ENCODE results near the gene GPLD1.

The GPLD1 gene

DNA sequence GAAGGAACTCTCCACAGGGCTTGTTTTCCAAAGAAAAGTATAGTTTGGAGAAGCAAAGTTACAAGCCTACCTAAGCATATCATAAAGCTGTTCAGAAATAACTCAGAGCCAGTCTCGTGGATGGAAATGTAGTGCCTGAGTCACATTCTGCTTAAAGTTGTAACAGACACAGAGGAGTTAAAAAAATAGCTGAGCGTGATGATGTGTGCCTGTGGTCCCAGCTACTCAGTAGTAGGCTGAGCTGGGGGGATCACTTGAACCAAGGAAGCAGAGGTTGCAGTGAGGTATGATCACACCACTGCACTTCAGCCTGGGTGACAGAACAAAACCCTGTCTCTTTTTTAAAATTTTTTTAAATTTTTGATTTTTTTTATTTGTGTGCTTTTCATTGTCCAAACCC, 12.0 kb upstream of the GPLD1 start:
- ATAC-seq = no peak
- TF ChIP-seq GLIS3 (CRISPR knock-in tag; IDR thresholded peaks at IDR 0.05) (no peak), BACH2 (CRISPR knock-in tag; IDR thresholded peaks at IDR 0.05; ENCODE audit: borderline replicate concordance) (no peak), ZFP30 (CRISPR knock-in tag; IDR thresholded peaks at IDR 0.05) (no peak), CSDC2 (CRISPR knock-in tag; IDR thresholded peaks at IDR 0.05) (no peak), ZC3H10 (CRISPR knock-in tag; IDR thresholded peaks at IDR 0.05) (no peak), SNAI2 (CRISPR knock-in tag; IDR thresholded peaks at IDR 0.05) (no peak), ESRRG (CRISPR knock-in tag; IDR thresholded peaks at IDR 0.05) (no peak), OSR1 (CRISPR knock-in tag; IDR thresholded peaks at IDR 0.05) (no peak), ZNF70 (CRISPR knock-in tag; IDR thresholded peaks at IDR 0.05) (no peak), ZFP3 (CRISPR knock-in tag; IDR thresholded peaks at IDR 0.05) (no peak), ZNF8 (CRISPR knock-in tag; IDR thresholded peaks at IDR 0.05) (no peak), RARB (CRISPR knock-in tag; IDR thresholded peaks at IDR 0.05) (no peak), ISL1 (CRISPR knock-in tag; IDR thresholded peaks at IDR 0.05) (no peak), TOX (CRISPR knock-in tag; IDR thresholded peaks at IDR 0.05; ENCODE audit: borderline replicate concordance) (no peak)
- TF ChIP-seq, protein P1, sequence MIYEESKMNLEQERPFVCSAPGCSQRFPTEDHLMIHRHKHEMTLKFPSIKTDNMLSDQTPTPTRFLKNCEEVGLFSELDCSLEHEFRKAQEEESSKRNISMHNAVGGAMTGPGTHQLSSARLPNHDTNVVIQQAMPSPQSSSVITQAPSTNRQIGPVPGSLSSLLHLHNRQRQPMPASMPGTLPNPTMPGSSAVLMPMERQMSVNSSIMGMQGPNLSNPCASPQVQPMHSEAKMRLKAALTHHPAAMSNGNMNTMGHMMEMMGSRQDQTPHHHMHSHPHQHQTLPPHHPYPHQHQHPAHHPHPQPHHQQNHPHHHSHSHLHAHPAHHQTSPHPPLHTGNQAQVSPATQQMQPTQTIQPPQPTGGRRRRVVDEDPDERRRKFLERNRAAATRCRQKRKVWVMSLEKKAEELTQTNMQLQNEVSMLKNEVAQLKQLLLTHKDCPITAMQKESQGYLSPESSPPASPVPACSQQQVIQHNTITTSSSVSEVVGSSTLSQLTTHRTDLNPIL (CRISPR knock-in tag; IDR thresholded peaks at IDR 0.05; ENCODE audit: low read depth) = no peak
- TF ChIP-seq, protein P2, sequence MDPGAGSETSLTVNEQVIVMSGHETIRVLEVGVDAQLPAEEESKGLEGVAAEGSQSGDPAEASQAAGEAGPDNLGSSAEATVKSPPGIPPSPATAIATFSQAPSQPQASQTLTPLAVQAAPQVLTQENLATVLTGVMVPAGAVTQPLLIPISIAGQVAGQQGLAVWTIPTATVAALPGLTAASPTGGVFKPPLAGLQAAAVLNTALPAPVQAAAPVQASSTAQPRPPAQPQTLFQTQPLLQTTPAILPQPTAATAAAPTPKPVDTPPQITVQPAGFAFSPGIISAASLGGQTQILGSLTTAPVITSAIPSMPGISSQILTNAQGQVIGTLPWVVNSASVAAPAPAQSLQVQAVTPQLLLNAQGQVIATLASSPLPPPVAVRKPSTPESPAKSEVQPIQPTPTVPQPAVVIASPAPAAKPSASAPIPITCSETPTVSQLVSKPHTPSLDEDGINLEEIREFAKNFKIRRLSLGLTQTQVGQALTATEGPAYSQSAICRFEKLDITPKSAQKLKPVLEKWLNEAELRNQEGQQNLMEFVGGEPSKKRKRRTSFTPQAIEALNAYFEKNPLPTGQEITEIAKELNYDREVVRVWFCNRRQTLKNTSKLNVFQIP (CRISPR knock-in tag; IDR thresholded peaks at IDR 0.05; ENCODE audit: borderline replicate concordance, low read depth) = no peak
- TF ChIP-seq, protein P3, sequence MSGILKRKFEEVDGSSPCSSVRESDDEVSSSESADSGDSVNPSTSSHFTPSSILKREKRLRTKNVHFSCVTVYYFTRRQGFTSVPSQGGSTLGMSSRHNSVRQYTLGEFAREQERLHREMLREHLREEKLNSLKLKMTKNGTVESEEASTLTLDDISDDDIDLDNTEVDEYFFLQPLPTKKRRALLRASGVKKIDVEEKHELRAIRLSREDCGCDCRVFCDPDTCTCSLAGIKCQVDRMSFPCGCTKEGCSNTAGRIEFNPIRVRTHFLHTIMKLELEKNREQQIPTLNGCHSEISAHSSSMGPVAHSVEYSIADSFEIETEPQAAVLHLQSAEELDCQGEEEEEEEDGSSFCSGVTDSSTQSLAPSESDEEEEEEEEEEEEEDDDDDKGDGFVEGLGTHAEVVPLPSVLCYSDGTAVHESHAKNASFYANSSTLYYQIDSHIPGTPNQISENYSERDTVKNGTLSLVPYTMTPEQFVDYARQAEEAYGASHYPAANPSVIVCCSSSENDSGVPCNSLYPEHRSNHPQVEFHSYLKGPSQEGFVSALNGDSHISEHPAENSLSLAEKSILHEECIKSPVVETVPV (CRISPR knock-in tag; IDR thresholded peaks at IDR 0.05) = no peak
- TF ChIP-seq, protein P4, sequence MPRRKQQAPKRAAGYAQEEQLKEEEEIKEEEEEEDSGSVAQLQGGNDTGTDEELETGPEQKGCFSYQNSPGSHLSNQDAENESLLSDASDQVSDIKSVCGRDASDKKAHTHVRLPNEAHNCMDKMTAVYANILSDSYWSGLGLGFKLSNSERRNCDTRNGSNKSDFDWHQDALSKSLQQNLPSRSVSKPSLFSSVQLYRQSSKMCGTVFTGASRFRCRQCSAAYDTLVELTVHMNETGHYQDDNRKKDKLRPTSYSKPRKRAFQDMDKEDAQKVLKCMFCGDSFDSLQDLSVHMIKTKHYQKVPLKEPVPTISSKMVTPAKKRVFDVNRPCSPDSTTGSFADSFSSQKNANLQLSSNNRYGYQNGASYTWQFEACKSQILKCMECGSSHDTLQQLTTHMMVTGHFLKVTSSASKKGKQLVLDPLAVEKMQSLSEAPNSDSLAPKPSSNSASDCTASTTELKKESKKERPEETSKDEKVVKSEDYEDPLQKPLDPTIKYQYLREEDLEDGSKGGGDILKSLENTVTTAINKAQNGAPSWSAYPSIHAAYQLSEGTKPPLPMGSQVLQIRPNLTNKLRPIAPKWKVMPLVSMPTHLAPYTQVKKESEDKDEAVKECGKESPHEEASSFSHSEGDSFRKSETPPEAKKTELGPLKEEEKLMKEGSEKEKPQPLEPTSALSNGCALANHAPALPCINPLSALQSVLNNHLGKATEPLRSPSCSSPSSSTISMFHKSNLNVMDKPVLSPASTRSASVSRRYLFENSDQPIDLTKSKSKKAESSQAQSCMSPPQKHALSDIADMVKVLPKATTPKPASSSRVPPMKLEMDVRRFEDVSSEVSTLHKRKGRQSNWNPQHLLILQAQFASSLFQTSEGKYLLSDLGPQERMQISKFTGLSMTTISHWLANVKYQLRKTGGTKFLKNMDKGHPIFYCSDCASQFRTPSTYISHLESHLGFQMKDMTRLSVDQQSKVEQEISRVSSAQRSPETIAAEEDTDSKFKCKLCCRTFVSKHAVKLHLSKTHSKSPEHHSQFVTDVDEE (CRISPR knock-in tag; IDR thresholded peaks at IDR 0.05) = no peak
- TF ChIP-seq, protein P5, sequence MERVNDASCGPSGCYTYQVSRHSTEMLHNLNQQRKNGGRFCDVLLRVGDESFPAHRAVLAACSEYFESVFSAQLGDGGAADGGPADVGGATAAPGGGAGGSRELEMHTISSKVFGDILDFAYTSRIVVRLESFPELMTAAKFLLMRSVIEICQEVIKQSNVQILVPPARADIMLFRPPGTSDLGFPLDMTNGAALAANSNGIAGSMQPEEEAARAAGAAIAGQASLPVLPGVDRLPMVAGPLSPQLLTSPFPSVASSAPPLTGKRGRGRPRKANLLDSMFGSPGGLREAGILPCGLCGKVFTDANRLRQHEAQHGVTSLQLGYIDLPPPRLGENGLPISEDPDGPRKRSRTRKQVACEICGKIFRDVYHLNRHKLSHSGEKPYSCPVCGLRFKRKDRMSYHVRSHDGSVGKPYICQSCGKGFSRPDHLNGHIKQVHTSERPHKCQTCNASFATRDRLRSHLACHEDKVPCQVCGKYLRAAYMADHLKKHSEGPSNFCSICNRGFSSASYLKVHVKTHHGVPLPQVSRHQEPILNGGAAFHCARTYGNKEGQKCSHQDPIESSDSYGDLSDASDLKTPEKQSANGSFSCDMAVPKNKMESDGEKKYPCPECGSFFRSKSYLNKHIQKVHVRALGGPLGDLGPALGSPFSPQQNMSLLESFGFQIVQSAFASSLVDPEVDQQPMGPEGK (CRISPR knock-in tag; IDR thresholded peaks at IDR 0.05; ENCODE audit: borderline replicate concordance) = no peak

DNA sequence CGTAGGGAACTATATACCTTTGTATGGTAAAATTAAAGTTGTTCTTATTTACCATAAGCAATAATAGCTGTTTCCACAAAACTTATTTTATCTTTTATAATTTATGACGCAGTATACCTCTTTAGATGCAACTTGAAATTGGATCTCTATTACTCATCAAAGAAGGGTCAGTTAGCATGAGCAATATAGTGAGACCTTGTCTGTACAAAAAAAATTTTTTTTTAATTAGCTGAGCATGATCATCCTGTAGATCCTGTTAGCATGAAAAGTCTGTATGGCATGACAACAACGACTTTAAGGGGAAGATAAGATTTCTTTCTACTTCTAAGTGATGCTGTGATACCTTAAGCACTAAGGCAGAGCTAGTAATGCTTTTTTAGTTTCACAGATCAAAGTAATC, 11.3 kb upstream of the GPLD1 start:
- no peak for TF ChIP-seq ZFP3 (CRISPR knock-in tag; IDR thresholded peaks at IDR 0.05)
- TF ChIP-seq SNAI2 (CRISPR knock-in tag; IDR thresholded peaks at IDR 0.05) = no peak
- no peak for TF ChIP-seq ARNTL (CRISPR knock-in tag; IDR thresholded peaks at IDR 0.05; ENCODE audit: borderline replicate concordance, low read depth)
- TF ChIP-seq GLIS3 (CRISPR knock-in tag; IDR thresholded peaks at IDR 0.05) = no peak
- TF ChIP-seq TOX (CRISPR knock-in tag; IDR thresholded peaks at IDR 0.05; ENCODE audit: borderline replicate concordance) = no peak
- TF ChIP-seq TCF4 (CRISPR knock-in tag; IDR thresholded peaks at IDR 0.05; ENCODE audit: borderline replicate concordance) = no peak
- TF ChIP-seq PPARA (CRISPR knock-in tag; IDR thresholded peaks at IDR 0.05; ENCODE audit: borderline replicate concordance) = no peak
- TF ChIP-seq, protein P4 (CRISPR knock-in tag; IDR thresholded peaks at IDR 0.05) = no peak
- TF ChIP-seq OSR1 (CRISPR knock-in tag; IDR thresholded peaks at IDR 0.05) = no peak
- no peak for TF ChIP-seq ZC3H10 (CRISPR knock-in tag; IDR thresholded peaks at IDR 0.05)
- TF ChIP-seq, protein P3 (CRISPR knock-in tag; IDR thresholded peaks at IDR 0.05) = no peak
- no peak for ATAC-seq
